HepG2 (cell line): ENCODE results near the gene DTWD2. TPM values are rescaled to one million over a fixed set of nuclear protein-coding genes. Genes with fewer than 3 reads are reported as not detected.

ENCODE experiments used
- ERF ChIP-seq: IDR thresholded peaks from 2 replicates; pipeline ENCODE4 v1.6.1; 2018; ENCODE audit warnings: missing biosample characterization, missing genetic modification reagents
- MZF1 ChIP-seq: sonication (generic); formaldehyde crosslinking; IDR thresholded peaks from 2 replicates; pipeline ENCODE4 v1.8.1; 2023; ENCODE audit warnings: mild to moderate bottlenecking, missing genetic modification reagents, borderline replicate concordance
- ZKSCAN8 ChIP-seq: IDR thresholded peaks from 2 replicates; pipeline ENCODE4 v1.6.1; 2016; ENCODE audit warnings: borderline replicate concordance, missing genetic modification reagents, missing compliant biosample characterization
- polyA plus RNA-seq, 8 experiments: library from polyadenylated mRNA; depleted of rRNA in 3 of 8; stranded (reverse) in 7 of 8; unstranded in 1 of 8; fragments of >200 nt; fragmentation: Illumina TruSeq in 4 of 8; extraction: Trizol in 4 of 8; gene quantifications; 2 replicates each; pipeline versions ENCODE4 v1.2.1 to v1.2.3, GENCODE V29; 2011 to 2016; ENCODE audit warnings: low read depth in 4 of 8, missing spikeins in 1 of 8, mixed read lengths in 1 of 8; ENCODE audit not compliant: insufficient read depth in 1 of 8
- total RNA-seq, 5 experiments: library from RNA; depleted of rRNA; stranded (reverse); fragments of >200 nt; fragmentation: Illumina TruSeq; extraction: Trizol; gene quantifications; 2 replicates each; pipeline ENCODE4 v1.2.3, GENCODE V29; 2016; ENCODE audit warnings: low read depth in 1 of 5
- TF ChIP-seq, protein P1 (sequence below): sonication (generic); formaldehyde crosslinking; IDR thresholded peaks from 2 replicates; pipeline ENCODE4 v1.5.0; 2020; ENCODE audit warnings: mild to moderate bottlenecking, missing genetic modification reagents, borderline replicate concordance
- TF ChIP-seq, protein P2 (sequence below): sonication (generic); formaldehyde crosslinking; IDR thresholded peaks from 2 replicates; pipeline ENCODE4 v1.5.1; 2020; ENCODE audit warnings: missing genetic modification reagents, mild to moderate bottlenecking, borderline replicate concordance
- TF ChIP-seq, protein P3 (sequence below): sonication (generic); formaldehyde crosslinking; IDR thresholded peaks from 2 replicates; pipeline ENCODE4 v1.5.0; 2020; ENCODE audit warnings: missing genetic modification reagents, mild to moderate bottlenecking, borderline replicate concordance
- TF ChIP-seq, protein P4 (sequence below): sonication (generic); formaldehyde crosslinking; IDR thresholded peaks from 2 replicates; pipeline ENCODE4 v1.5.0; 2020; ENCODE audit warnings: mild to moderate bottlenecking, missing genetic modification reagents, borderline replicate concordance
- TF ChIP-seq, protein P5 (sequence below): sonication (generic); formaldehyde crosslinking; IDR thresholded peaks from 2 replicates; pipeline ENCODE4 v1.9.0; 2021; ENCODE audit warnings: missing genetic modification reagents, borderline replicate concordance

Gene DTWD2
- total and polyA plus RNA-seq, 2 of the 13 experiments (the other 11 are each of a cell fraction or from before 2014, with no cell fraction given), result 1.6 to 6.0 TPM

DNA sequence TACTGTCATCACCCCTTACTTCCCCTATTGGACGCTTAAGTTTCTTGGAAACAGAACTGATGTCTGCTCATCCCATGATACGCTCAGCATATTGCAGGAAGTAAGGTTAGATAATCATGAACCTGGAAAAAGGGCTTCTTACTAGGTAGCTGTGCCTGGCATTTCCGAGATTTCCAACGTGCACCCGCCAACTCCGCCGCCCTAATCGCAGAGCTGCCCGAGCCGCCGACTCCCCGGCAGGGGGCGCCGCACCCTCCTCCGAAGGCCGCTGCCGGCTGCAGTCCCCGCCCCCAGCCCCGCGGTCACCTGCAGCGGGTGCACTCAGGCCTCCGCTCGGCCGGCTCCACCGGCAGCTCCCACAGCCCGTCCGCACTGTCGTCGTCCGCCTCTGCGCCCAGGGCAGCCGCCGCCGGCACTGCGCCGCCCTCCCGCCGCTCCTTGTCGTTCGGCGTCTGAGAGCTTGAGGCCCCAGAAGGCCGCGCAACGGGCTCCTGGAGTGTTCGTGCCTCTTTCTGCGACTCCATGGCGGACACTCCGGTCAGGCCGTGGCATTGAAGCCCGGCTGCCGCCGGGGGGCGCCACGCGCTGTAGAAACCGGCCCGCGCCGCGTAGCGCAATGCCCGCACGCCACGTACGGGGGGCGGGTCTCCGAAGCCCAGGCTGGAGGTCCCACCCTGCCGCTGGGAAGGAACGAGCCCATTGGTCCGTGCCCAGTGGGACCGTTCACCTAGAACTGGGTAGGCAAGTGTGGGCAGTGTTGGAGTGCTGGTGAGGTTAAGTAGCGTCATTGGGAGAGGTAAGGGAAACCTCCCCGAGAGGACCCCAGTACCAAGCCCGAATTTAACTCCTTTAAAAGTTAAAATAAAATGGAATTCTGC lies at the start of gene DTWD2 (continued):
- TF ChIP-seq, protein P1, sequence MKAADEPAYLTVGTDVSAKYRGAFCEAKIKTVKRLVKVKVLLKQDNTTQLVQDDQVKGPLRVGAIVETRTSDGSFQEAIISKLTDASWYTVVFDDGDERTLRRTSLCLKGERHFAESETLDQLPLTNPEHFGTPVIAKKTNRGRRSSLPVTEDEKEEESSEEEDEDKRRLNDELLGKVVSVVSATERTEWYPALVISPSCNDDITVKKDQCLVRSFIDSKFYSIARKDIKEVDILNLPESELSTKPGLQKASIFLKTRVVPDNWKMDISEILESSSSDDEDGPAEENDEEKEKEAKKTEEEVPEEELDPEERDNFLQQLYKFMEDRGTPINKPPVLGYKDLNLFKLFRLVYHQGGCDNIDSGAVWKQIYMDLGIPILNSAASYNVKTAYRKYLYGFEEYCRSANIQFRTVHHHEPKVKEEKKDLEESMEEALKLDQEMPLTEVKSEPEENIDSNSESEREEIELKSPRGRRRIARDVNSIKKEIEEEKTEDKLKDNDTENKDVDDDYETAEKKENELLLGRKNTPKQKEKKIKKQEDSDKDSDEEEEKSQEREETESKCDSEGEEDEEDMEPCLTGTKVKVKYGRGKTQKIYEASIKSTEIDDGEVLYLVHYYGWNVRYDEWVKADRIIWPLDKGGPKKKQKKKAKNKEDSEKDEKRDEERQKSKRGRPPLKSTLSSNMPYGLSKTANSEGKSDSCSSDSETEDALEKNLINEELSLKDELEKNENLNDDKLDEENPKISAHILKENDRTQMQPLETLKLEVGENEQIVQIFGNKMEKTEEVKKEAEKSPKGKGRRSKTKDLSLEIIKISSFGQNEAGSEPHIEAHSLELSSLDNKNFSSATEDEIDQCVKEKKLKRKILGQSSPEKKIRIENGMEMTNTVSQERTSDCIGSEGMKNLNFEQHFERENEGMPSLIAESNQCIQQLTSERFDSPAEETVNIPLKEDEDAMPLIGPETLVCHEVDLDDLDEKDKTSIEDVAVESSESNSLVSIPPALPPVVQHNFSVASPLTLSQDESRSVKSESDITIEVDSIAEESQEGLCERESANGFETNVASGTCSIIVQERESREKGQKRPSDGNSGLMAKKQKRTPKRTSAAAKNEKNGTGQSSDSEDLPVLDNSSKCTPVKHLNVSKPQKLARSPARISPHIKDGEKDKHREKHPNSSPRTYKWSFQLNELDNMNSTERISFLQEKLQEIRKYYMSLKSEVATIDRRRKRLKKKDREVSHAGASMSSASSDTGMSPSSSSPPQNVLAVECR, result peak; percentile 88; the same call in 1 of the 2 replicates
- TF ChIP-seq, protein P2, sequence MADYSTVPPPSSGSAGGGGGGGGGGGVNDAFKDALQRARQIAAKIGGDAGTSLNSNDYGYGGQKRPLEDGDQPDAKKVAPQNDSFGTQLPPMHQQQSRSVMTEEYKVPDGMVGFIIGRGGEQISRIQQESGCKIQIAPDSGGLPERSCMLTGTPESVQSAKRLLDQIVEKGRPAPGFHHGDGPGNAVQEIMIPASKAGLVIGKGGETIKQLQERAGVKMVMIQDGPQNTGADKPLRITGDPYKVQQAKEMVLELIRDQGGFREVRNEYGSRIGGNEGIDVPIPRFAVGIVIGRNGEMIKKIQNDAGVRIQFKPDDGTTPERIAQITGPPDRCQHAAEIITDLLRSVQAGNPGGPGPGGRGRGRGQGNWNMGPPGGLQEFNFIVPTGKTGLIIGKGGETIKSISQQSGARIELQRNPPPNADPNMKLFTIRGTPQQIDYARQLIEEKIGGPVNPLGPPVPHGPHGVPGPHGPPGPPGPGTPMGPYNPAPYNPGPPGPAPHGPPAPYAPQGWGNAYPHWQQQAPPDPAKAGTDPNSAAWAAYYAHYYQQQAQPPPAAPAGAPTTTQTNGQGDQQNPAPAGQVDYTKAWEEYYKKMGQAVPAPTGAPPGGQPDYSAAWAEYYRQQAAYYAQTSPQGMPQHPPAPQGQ (CRISPR knock-in tag), result no peak
- TF ChIP-seq, protein P3, sequence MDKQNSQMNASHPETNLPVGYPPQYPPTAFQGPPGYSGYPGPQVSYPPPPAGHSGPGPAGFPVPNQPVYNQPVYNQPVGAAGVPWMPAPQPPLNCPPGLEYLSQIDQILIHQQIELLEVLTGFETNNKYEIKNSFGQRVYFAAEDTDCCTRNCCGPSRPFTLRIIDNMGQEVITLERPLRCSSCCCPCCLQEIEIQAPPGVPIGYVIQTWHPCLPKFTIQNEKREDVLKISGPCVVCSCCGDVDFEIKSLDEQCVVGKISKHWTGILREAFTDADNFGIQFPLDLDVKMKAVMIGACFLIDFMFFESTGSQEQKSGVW (CRISPR knock-in tag), result no peak
- TF ChIP-seq MZF1 (CRISPR knock-in tag), result no peak
- TF ChIP-seq, protein P4, sequence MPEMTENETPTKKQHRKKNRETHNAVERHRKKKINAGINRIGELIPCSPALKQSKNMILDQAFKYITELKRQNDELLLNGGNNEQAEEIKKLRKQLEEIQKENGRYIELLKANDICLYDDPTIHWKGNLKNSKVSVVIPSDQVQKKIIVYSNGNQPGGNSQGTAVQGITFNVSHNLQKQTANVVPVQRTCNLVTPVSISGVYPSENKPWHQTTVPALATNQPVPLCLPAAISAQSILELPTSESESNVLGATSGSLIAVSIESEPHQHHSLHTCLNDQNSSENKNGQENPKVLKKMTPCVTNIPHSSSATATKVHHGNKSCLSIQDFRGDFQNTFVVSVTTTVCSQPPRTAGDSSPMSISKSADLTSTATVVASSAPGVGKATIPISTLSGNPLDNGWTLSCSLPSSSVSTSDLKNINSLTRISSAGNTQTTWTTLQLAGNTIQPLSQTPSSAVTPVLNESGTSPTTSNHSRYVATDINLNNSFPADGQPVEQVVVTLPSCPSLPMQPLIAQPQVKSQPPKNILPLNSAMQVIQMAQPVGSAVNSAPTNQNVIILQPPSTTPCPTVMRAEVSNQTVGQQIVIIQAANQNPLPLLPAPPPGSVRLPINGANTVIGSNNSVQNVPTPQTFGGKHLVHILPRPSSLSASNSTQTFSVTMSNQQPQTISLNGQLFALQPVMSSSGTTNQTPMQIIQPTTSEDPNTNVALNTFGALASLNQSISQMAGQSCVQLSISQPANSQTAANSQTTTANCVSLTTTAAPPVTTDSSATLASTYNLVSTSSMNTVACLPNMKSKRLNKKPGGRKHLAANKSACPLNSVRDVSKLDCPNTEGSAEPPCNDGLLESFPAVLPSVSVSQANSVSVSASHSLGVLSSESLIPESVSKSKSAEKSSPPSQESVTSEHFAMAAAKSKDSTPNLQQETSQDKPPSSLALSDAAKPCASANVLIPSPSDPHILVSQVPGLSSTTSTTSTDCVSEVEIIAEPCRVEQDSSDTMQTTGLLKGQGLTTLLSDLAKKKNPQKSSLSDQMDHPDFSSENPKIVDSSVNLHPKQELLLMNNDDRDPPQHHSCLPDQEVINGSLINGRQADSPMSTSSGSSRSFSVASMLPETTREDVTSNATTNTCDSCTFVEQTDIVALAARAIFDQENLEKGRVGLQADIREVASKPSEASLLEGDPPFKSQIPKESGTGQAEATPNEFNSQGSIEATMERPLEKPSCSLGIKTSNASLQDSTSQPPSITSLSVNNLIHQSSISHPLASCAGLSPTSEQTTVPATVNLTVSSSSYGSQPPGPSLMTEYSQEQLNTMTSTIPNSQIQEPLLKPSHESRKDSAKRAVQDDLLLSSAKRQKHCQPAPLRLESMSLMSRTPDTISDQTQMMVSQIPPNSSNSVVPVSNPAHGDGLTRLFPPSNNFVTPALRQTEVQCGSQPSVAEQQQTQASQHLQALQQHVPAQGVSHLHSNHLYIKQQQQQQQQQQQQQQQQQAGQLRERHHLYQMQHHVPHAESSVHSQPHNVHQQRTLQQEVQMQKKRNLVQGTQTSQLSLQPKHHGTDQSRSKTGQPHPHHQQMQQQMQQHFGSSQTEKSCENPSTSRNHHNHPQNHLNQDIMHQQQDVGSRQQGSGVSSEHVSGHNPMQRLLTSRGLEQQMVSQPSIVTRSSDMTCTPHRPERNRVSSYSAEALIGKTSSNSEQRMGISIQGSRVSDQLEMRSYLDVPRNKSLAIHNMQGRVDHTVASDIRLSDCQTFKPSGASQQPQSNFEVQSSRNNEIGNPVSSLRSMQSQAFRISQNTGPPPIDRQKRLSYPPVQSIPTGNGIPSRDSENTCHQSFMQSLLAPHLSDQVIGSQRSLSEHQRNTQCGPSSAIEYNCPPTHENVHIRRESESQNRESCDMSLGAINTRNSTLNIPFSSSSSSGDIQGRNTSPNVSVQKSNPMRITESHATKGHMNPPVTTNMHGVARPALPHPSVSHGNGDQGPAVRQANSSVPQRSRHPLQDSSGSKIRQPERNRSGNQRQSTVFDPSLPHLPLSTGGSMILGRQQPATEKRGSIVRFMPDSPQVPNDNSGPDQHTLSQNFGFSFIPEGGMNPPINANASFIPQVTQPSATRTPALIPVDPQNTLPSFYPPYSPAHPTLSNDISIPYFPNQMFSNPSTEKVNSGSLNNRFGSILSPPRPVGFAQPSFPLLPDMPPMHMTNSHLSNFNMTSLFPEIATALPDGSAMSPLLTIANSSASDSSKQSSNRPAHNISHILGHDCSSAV (CRISPR knock-in tag), result no peak
- peak; percentile 82 for TF ChIP-seq ERF (CRISPR knock-in tag)
- TF ChIP-seq, protein P5, sequence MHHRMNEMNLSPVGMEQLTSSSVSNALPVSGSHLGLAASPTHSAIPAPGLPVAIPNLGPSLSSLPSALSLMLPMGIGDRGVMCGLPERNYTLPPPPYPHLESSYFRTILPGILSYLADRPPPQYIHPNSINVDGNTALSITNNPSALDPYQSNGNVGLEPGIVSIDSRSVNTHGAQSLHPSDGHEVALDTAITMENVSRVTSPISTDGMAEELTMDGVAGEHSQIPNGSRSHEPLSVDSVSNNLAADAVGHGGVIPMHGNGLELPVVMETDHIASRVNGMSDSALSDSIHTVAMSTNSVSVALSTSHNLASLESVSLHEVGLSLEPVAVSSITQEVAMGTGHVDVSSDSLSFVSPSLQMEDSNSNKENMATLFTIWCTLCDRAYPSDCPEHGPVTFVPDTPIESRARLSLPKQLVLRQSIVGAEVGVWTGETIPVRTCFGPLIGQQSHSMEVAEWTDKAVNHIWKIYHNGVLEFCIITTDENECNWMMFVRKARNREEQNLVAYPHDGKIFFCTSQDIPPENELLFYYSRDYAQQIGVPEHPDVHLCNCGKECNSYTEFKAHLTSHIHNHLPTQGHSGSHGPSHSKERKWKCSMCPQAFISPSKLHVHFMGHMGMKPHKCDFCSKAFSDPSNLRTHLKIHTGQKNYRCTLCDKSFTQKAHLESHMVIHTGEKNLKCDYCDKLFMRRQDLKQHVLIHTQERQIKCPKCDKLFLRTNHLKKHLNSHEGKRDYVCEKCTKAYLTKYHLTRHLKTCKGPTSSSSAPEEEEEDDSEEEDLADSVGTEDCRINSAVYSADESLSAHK (CRISPR knock-in tag), result no peak
- TF ChIP-seq ZKSCAN8, result 0 out of 2 replicates have a peak, but pooled peaks have one; percentile 46
